Common myeloid progenitor, CD34-positive (primary cell): Measurements from ENCODE around the gene PRADC1.

Experiments used
- CTCF ChIA-PET: fragments of 350-600 bp; sonication (Branson Sonifier 250); formaldehyde crosslinking; loops from one replicate; lab custom pipeline; 2021; ENCODE audit warnings: antibody characterized with exemption; lab: Charles Lee
- POLR2A ChIA-PET: fragments of 350-600 bp; sonication (Branson Sonifier 250); formaldehyde crosslinking; loops from one replicate; lab custom pipeline; 2021; ENCODE audit warnings: antibody characterized with exemption; lab: Charles Lee
- DNase-seq, 3 donors: peaks; one replicate each; pipeline versions ENCODE4 v3.0.0 to v3.0.0-alpha.2; 2013
- H3K27ac ChIP-seq, 2 experiments: 1 replicate in 1 of 2; 2 replicates in 1 of 2; pipeline ENCODE4 v1.7.0; 2013; ENCODE audit warnings: inconsistent platforms in 2 of 2, low read length in 2 of 2, mild to moderate bottlenecking in 2 of 2, low read depth in 1 of 2, moderate library complexity in 1 of 2; ENCODE audit not compliant: severe bottlenecking in 2 of 2, insufficient read depth in 1 of 2, poor library complexity in 1 of 2
- H3K27me3 ChIP-seq, 5 experiments: replicated peaks in 2 of 5; 1 replicate in 3 of 5; 2 replicates in 2 of 5; pipeline versions ENCODE4 v1.6.1 to v1.7.0; 2013; ENCODE audit warnings: low read length in 4 of 5, mild to moderate bottlenecking in 2 of 5, moderate library complexity in 2 of 5, inconsistent platforms in 1 of 5; ENCODE audit not compliant: insufficient read depth in 5 of 5, control insufficient read depth in 4 of 5
- H3K36me3 ChIP-seq, 4 experiments: 1 replicate in 2 of 4; 2 replicates in 2 of 4; pipeline versions ENCODE4 v1.6.1 to v1.7.0; 2013; ENCODE audit warnings: low read length in 3 of 4, control low read depth in 1 of 4, mild to moderate bottlenecking in 1 of 4; ENCODE audit not compliant: control insufficient read depth in 4 of 4, insufficient read depth in 4 of 4
- H3K4me1 ChIP-seq, 4 experiments: 1 replicate in 3 of 4; 2 replicates in 1 of 4; pipeline versions ENCODE4 v1.6.1 to v1.7.1; 2013; ENCODE audit warnings: low read length in 3 of 4, mild to moderate bottlenecking in 3 of 4, control low read depth in 1 of 4, inconsistent platforms in 1 of 4, moderate library complexity in 1 of 4; ENCODE audit not compliant: control insufficient read depth in 4 of 4, insufficient read depth in 4 of 4; ENCODE audit errors: control extremely low read depth in 1 of 4
- H3K4me3 ChIP-seq, 7 experiments: 1 replicate in 4 of 7; 2 replicates in 3 of 7; pipeline versions ENCODE4 v1.5.1 to v1.7.0; 2013; ENCODE audit warnings: mild to moderate bottlenecking in 7 of 7, low read length in 6 of 7, moderate library complexity in 6 of 7, inconsistent platforms in 2 of 7, low read depth in 2 of 7, control low read depth in 1 of 7; ENCODE audit not compliant: insufficient read depth in 4 of 7, control insufficient read depth in 1 of 7; ENCODE audit errors: extremely low read depth in 1 of 7
- H3K9me3 ChIP-seq, 5 experiments: 1 replicate in 4 of 5; 2 replicates in 1 of 5; pipeline versions ENCODE4 v1.6.1 to v1.7.1; 2013; ENCODE audit warnings: low read length in 4 of 5, mild to moderate bottlenecking in 2 of 5, inconsistent platforms in 1 of 5, low read depth in 1 of 5, moderate library complexity in 1 of 5; ENCODE audit not compliant: control insufficient read depth in 4 of 5, insufficient read depth in 2 of 5; ENCODE audit errors: control extremely low read depth in 1 of 5
- WGBS: methylation state at CpG from one replicate; pipeline ENCODE4 v1.1.5; 2013; ENCODE audit not compliant: insufficient coverage; 5-methylcytosine and 5-hydroxymethylcytosine counted together

PRADC1 gene

GRCh38 chr2:73237168-73237567 lies 4.1 kb upstream of the PRADC1 start:
- POLR2A ChIA-PET: no interaction called here
- peaks cover 14 to 49% (median 21%) of the 10 kb centered on the region in 4 experiments for H3K36me3 ChIP-seq
- 75% methylated on average over 1 of the region's 1 CpG for WGBS
- H3K9me3 ChIP-seq: no peaks in the 10 kb centered on the region
- CTCF ChIA-PET: interaction anchor here (1.0 to 1.1 kb wide), 3 partner anchors 22 to 54 kb away, joined by 3 read pairs; no protein-coding TSS in a partner anchor
- no peak for DNase-seq
- no peaks in the 10 kb centered on the region for H3K27me3 ChIP-seq
- peaks cover 16 to 38% (median 27%) of the 10 kb centered on the region in 4 experiments for H3K4me1 ChIP-seq
- H3K4me3 ChIP-seq: no peak overlapping the region
- H3K27ac ChIP-seq: peak overlapping the region in 1 of 2 experiments; percentile 52

- peak overlapping the region; percentile 91 to 96 for H3K27ac ChIP-seq
- H3K27me3 ChIP-seq: no peaks in the 10 kb centered on the region
- no peaks in the 10 kb centered on the region for H3K9me3 ChIP-seq
- 68% methylated on average over 11 of the region's 11 CpGs for WGBS
- H3K4me1 ChIP-seq: peaks cover 16 to 38% (median 27%) of the 10 kb centered on the region in 4 experiments
- POLR2A ChIA-PET: interaction anchor here (1.4 kb wide), 1 partner anchor 9 kb away, joined by 3 read pairs; no protein-coding TSS in a partner anchor
- DNase-seq: no peak
- CTCF ChIA-PET: interaction anchor here (1.3 to 4.0 kb wide), 4 partner anchors 9 to 54 kb away, joined by 3 to 21 read pairs (median 5); no protein-coding TSS in a partner anchor
- H3K4me3 ChIP-seq: peak overlapping the region; percentile 77 to 96 (median 92)
- H3K36me3 ChIP-seq: peaks cover 12 to 41% (median 15%) of the 10 kb centered on the region in 4 experiments
These were observed 2.4 kb upstream of the PRADC1 start for GRCh38 chr2:73235315-73236028.

- H3K27me3 ChIP-seq: no peaks in the 10 kb centered on the region
- H3K4me1 ChIP-seq: peaks cover 16 to 38% (median 27%) of the 10 kb centered on the region in 4 experiments
- ChIA-PET CTCF (interaction anchor here (1.4 to 4.0 kb wide), 8 partner anchors 9 to 57 kb away, joined by 3 to 21 read pairs (median 6); no protein-coding TSS in a partner anchor), POLR2A (interaction anchor here (0.6 to 1.7 kb wide), 8 partner anchors 12 to 664 kb away, joined by 3 to 7 read pairs (median 3); partner anchors contain the start of genes EGR4 and FBXO41)
- peak; percentile 93 to 97 (median 96) for DNase-seq
- H3K9me3 ChIP-seq: no peaks in the 10 kb centered on the region
- peak within 1 kb of the TSS; percentile 91 to 96 for H3K27ac ChIP-seq
- H3K36me3 ChIP-seq: peaks cover 7 to 35% (median 11%) of the 10 kb centered on the region in 4 experiments
- 0% methylated on average over 55 of the region's 69 CpGs for WGBS
- peak within 1 kb of the TSS; percentile 77 to 96 (median 92) for H3K4me3 ChIP-seq
These were observed 1.1 kb upstream of the PRADC1 start, which contains the start of gene CCT7 for GRCh38 chr2:73233932-73234832. TSS of gene CCT7 (plus strand) at chr2:73234308. CDS start at chr2:73234379, 71 bp downstream.

- H3K4me3 ChIP-seq: peak overlapping the region; percentile 77 to 96 (median 92)
- H3K27me3 ChIP-seq: no peaks in the 10 kb centered on the region
- peak overlapping the region; percentile 0 to 7 for H3K27ac ChIP-seq
- ChIA-PET CTCF (interaction anchor here (0.9 to 4.0 kb wide), 11 partner anchors 10 to 57 kb away, joined by 3 to 21 read pairs (median 5); no protein-coding TSS in a partner anchor), POLR2A (interaction anchor here (0.8 to 1.7 kb wide), 2 partner anchors 13 to 58 kb away, joined by 3 to 6 read pairs; no protein-coding TSS in a partner anchor)
- DNase-seq: peak; percentile 31 to 62 (median 45)
- WGBS: 0% methylated on average over 19 of the region's 37 CpGs
- peaks cover 3 to 38% (median 12%) of the 10 kb centered on the region in 4 experiments for H3K36me3 ChIP-seq
- H3K9me3 ChIP-seq: no peaks in the 10 kb centered on the region
- peaks cover 16 to 38% (median 27%) of the 10 kb centered on the region in 4 experiments for H3K4me1 ChIP-seq
These were observed 461 bp downstream of the PRADC1 start for GRCh38 chr2:73232403-73233153.

- Histone ChIP-seq H3K27me3 (no peaks in the 10 kb centered on the region), H3K4me3 (no peak overlapping the region), H3K9me3 (no peaks in the 10 kb centered on the region), H3K4me1 (peaks cover 4 to 24% (median 23%) of the 10 kb centered on the region in 4 experiments), H3K36me3 (peaks cover 5 to 57% (median 24%) of the 10 kb centered on the region in 4 experiments), H3K27ac (no peak overlapping the region)
- no peak for DNase-seq
- 96% methylated on average over 10 of the region's 14 CpGs for WGBS
- POLR2A ChIA-PET: no interaction called here
- CTCF ChIA-PET: interaction anchor here (0.6 to 2.8 kb wide), 3 partner anchors 14 to 1804 kb away, joined by 3 to 12 read pairs (median 3); no protein-coding TSS in a partner anchor
These were observed 4.4 kb downstream of the PRADC1 start for GRCh38 chr2:73228631-73229030.

GRCh38 chr2:73227086-73227485 lies 6.0 kb downstream of the PRADC1 start:
- 93% methylated on average over 2 of the region's 3 CpGs for WGBS
- peaks cover 0 to 13% (median 12%) of the 10 kb centered on the region in 4 experiments for H3K4me1 ChIP-seq
- no peak overlapping the region for H3K4me3 ChIP-seq
- CTCF ChIA-PET: interaction anchor here (1.0 to 2.8 kb wide), 3 partner anchors 15 to 63 kb away, joined by 3 to 12 read pairs (median 4); no protein-coding TSS in a partner anchor
- peaks cover 8 to 72% (median 38%) of the 10 kb centered on the region in 4 experiments for H3K36me3 ChIP-seq
- DNase-seq: no peak
- H3K27me3 ChIP-seq: no peaks in the 10 kb centered on the region
- H3K27ac ChIP-seq: no peak overlapping the region
- POLR2A ChIA-PET: interaction anchor here (0.6 kb wide), 1 partner anchor 1812 kb away, joined by 4 read pairs; no protein-coding TSS in a partner anchor
- H3K9me3 ChIP-seq: no peaks in the 10 kb centered on the region
